Glutamatergic neuron (in vitro differentiated cells): Measurements from ENCODE around the gene KCNJ4. TPM values are rescaled to one million over a fixed set of nuclear protein-coding genes. Genes with fewer than 3 reads are reported as not detected.
A peak's percentile ranks its signal among the peaks of the same experiment; 100 is the strongest.

Experiments used
- DNase-seq: peaks from one replicate; pipeline ENCODE4 v3.0.0; 2022
- H3K27ac Mint-ChIP-seq: one replicate; pipeline ENCODE4 v1.8.0; 2020; ENCODE audit warnings: mild to moderate bottlenecking, mixed read lengths, inconsistent platforms; ENCODE audit not compliant: unreplicated experiment
- H3K27me3 Mint-ChIP-seq: one replicate; pipeline ENCODE4 v1.8.0; 2020; ENCODE audit warnings: mild to moderate bottlenecking, moderate library complexity, mixed read lengths, inconsistent platforms; ENCODE audit not compliant: unreplicated experiment
- H3K36me3 Mint-ChIP-seq: one replicate; pipeline ENCODE4 v1.8.0; 2020; ENCODE audit warnings: mild to moderate bottlenecking, mixed read lengths, inconsistent platforms; ENCODE audit not compliant: unreplicated experiment
- H3K4me1 Mint-ChIP-seq: one replicate; pipeline ENCODE4 v1.8.0; 2020; ENCODE audit warnings: mild to moderate bottlenecking, low read depth, mixed read lengths, inconsistent platforms; ENCODE audit not compliant: unreplicated experiment
- H3K4me3 Mint-ChIP-seq: one replicate; pipeline ENCODE4 v1.8.0; 2020; ENCODE audit warnings: mild to moderate bottlenecking, mixed read lengths, inconsistent platforms; ENCODE audit not compliant: unreplicated experiment
- H3K9me3 Mint-ChIP-seq: one replicate; pipeline ENCODE4 v1.8.0; 2020; ENCODE audit warnings: mild to moderate bottlenecking, moderate library complexity, mixed read lengths, inconsistent platforms; ENCODE audit not compliant: unreplicated experiment
- total RNA-seq: library from RNA; stranded (reverse); fragmentation: NEBNext Ultra II Directional; extraction: Animal tissue kit (Norgen Biotek cat#: 25700); gene quantifications from one replicate; pipeline ENCODE4 v1.2.1, GENCODE V29; 2021; ENCODE audit not compliant: unreplicated experiment
- TF ChIP-seq, protein P1 (sequence below): fragments of 200-600 bp; sonication (generic); IDR thresholded peaks from one replicate; pipeline ENCODE4 v1.5.0; 2021; ENCODE audit not compliant: partially characterized antibody, unreplicated experiment

Gene KCNJ4
- total RNA-seq, 1 donor from 2014 or later, result 0.86 TPM

DNA sequence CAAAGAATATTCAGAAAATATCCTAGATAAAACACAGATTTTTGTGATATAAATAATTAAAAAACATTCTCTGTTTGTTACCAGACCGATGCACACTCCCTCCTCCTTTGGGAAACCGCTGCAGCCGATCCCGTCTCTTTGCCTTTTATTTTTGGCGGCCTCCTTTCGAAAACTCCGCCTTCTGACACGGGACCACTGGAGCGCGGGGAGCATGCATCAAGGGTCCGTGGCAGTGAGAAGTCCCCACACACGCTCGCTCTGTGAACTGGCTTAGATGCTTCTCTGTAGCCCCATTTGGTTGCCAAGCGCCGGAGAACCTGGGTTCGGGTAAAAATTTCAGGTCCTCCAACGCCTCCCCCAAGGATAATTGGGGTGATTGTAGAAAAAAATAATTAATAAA is 34.1 kb upstream of the KCNJ4 start:
- no peaks in the 10 kb centered on the region for H3K9me3 Mint-ChIP-seq
- no peak overlapping the region for H3K4me3 Mint-ChIP-seq
- no peaks in the 10 kb centered on the region for H3K27me3 Mint-ChIP-seq
- TF ChIP-seq, protein P1, sequence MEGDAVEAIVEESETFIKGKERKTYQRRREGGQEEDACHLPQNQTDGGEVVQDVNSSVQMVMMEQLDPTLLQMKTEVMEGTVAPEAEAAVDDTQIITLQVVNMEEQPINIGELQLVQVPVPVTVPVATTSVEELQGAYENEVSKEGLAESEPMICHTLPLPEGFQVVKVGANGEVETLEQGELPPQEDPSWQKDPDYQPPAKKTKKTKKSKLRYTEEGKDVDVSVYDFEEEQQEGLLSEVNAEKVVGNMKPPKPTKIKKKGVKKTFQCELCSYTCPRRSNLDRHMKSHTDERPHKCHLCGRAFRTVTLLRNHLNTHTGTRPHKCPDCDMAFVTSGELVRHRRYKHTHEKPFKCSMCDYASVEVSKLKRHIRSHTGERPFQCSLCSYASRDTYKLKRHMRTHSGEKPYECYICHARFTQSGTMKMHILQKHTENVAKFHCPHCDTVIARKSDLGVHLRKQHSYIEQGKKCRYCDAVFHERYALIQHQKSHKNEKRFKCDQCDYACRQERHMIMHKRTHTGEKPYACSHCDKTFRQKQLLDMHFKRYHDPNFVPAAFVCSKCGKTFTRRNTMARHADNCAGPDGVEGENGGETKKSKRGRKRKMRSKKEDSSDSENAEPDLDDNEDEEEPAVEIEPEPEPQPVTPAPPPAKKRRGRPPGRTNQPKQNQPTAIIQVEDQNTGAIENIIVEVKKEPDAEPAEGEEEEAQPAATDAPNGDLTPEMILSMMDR, result no peak
- H3K36me3 Mint-ChIP-seq, result no peaks in the 10 kb centered on the region
- DNase-seq, result no peak
- H3K4me1 Mint-ChIP-seq, result peaks cover 1% of the 10 kb centered on the region
- no peak overlapping the region for H3K27ac Mint-ChIP-seq

DNA sequence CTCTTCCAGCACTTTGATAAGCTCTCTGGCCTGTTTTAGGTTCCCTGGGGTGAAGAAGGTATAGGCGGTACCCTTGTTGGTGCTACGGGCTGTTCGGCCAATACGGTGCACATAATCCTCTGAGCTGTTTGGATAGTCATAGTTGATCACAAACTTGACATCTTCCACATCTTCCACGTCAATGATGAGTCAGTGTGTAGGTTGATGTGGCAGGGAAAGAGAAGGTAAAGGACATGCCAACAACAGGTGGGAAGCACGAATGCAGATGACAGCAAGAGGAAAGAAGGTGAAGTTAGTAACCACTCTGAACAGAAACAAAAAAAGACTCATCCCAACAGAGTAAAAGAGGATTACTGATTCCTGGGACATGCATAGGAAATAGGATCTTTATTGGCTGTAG is 32.9 kb upstream of the KCNJ4 start:
- Mint-ChIP-seq H3K27ac (no peak overlapping the region), H3K36me3 (no peaks in the 10 kb centered on the region), H3K9me3 (no peaks in the 10 kb centered on the region), H3K4me1 (peaks cover 1% of the 10 kb centered on the region), H3K27me3 (no peaks in the 10 kb centered on the region), H3K4me3 (no peak overlapping the region)
- TF ChIP-seq, protein P1, result no peak
- no peak for DNase-seq

DNA sequence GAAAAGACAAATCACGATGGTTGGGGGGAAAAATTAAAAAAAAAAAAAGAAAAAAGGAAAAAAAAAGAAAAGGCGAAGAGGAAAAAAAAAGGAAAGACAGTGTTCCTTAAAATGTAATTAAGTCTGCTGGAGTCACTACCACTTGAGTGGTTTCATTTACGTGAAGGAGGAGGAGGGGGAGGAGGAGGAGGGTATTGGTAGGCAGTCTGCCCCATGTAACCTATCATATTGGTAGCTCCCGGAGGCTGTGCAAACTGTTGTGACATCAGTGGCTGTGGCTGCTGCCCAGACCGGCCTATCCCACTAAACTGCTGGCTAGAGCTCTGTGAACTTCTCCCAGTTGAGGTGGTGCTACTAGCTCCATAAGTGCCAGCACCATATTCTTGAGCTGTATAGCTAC is 30.8 kb upstream of the KCNJ4 start:
- no peak overlapping the region for H3K4me3 Mint-ChIP-seq
- peak overlapping the region; percentile 14 for H3K27ac Mint-ChIP-seq
- no peaks in the 10 kb centered on the region for H3K9me3 Mint-ChIP-seq
- H3K4me1 Mint-ChIP-seq, result peaks cover 1% of the 10 kb centered on the region
- TF ChIP-seq, protein P1, result no peak
- peaks cover 3% of the 10 kb centered on the region for H3K27me3 Mint-ChIP-seq
- DNase-seq, result no peak
- H3K36me3 Mint-ChIP-seq, result no peaks in the 10 kb centered on the region

DNA sequence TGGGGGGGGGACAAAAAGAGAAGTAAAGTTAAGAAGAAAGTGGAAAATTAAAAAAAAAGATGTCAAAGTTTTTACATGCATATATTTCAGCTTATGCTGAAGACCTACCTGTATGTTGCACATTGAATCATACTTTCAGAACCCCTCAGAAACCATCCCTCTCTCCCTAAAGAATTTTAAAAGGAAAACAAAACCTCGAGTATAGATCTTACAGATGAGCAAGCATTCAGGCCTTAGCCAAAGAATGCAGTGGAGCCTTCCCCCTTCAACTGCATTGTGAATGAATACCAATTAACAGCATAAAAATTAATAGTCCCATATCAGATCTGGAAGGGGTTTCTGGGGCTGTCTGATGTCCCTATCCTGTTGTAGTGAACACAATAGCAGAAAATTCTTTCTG is 29.2 kb upstream of the KCNJ4 start:
- H3K4me3 Mint-ChIP-seq, result no peak overlapping the region
- no peak for DNase-seq
- H3K9me3 Mint-ChIP-seq, result no peaks in the 10 kb centered on the region
- H3K27ac Mint-ChIP-seq, result no peak overlapping the region
- TF ChIP-seq, protein P1, result no peak
- H3K4me1 Mint-ChIP-seq, result peaks cover 1% of the 10 kb centered on the region
- peaks cover 3% of the 10 kb centered on the region for H3K27me3 Mint-ChIP-seq
- H3K36me3 Mint-ChIP-seq, result no peaks in the 10 kb centered on the region

DNA sequence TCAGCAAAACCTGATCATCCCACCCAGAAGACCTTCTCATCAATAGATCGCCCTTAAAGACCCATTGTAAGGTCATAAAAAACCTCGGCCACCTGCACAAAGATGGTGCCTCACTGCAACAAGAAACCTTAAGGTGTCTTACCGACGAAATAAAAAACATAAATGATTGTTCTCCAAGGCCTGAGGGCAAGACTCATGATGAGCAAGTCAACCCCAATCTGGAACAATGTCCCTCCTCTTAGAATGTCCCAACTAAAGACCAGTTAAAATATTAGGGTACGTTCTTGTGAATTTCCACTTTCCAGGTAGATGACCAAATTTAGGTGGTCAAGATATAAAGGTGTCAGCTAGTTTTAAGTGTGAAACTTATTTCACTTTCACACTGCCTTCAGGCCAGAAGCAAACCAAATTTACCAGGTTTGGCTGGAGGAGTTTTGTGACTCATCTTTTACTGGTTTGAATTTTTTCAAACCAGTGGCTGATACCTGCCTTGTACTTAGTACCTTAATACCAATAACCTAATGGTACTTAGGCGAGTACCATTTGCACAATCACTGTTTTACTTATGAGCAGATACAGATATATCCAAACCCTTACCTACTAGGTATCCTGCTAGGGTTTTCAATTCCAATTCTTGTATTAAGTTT is 27.8 kb upstream of the KCNJ4 start:
- H3K4me1 Mint-ChIP-seq, result peaks cover 1% of the 10 kb centered on the region
- peaks cover 3% of the 10 kb centered on the region for H3K27me3 Mint-ChIP-seq
- DNase-seq, result no peak
- no peaks in the 10 kb centered on the region for H3K36me3 Mint-ChIP-seq
- peaks cover 2% of the 10 kb centered on the region for H3K9me3 Mint-ChIP-seq
- H3K27ac Mint-ChIP-seq, result no peak overlapping the region
- TF ChIP-seq, protein P1, result no peak
- no peak overlapping the region for H3K4me3 Mint-ChIP-seq
